ACHN (cell line): ENCODE results near the gene ACVR1B.

Experiments
- DNase-seq: peaks from one replicate; pipeline ENCODE4 v3.0.0-alpha.2; 2015
- in situ Hi-C: cut with HindIII; loops from 2 replicates; pipeline ENCODE4 v1.10.0; 2017; ENCODE audit warnings: low sequenced_read_pairs, low pct_ligation_motif_present, low pct_unique_long_range_greater_than_20kb

ACVR1B gene

GRCh38 chr12:51938726-51939125, 12.8 kb upstream of the ACVR1B start:
- in situ Hi-C loops, result no loop called here
- DNase-seq, result no peak

GRCh38 chr12:51941011-51941581, 10.4 kb upstream of the ACVR1B start:
- in situ Hi-C loops, result no loop called here
- no peak for DNase-seq

DNA sequence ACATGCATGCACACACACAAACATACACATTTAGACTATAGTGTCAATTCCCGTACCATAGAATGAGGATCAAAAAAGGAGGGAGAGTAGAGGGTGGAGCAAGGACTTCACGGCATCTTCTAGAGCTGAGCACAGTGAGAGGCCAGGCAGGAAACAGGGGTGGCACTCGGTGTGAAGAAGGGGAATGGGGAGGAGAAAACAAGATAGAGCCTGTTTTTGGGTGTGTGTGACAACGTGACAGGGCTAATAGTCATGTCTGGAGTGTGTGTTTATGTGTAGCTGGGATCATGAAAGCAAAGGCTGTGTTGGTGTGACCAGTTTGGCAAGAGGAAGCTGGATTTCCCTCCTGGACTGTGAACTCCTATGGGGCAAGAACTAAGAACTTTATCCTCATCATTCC, 9.9 kb upstream of the ACVR1B start:
- in situ Hi-C loops, result no loop called here
- DNase-seq, result no peak

DNA sequence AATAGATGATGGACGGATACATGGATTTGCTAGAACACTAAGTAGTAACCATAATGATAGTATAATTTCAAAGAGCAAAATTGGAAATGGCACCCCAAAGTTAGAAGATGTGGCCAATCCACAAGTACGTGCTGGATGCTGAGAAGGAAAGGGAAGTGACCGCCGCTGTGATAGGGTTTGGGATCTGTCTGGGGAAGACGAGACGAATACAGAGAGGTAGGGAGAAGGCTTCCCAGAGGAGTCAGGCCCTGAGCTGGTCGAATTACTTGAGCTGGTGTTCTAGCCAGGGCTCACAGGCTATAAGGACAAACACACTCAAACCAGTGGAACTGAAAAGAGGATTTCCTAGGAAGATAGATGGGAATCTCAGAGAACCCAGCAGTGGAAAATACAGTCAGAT, 9.4 kb upstream of the ACVR1B start:
- in situ Hi-C loops, result no loop called here
- DNase-seq, result no peak

DNA sequence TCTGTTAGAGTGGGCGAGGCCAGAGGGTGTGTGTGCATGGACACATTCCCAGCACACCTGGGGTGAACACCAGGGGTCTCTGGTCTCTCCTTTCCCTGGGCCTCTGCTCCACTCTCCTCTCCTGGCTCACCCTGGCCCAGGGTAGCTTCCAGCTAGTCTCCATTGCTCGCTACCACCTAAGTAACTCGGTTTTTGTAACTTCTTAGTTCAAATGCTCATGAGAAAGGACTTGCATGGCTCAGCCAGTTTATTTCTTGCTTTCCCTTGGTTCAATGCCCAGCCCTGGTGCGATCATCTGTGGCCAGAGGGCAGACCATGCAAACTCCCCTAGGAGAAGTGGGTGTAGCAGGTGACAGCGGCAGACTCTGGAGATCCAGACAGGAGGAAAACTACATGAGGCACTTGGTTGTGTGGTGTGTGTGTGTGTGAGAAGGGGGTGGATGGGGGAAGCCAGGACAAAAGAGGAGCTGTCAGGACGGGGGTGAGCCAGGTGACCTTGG, 8.9 kb upstream of the ACVR1B start:
- in situ Hi-C loops, result no loop called here
- no peak for DNase-seq

DNA sequence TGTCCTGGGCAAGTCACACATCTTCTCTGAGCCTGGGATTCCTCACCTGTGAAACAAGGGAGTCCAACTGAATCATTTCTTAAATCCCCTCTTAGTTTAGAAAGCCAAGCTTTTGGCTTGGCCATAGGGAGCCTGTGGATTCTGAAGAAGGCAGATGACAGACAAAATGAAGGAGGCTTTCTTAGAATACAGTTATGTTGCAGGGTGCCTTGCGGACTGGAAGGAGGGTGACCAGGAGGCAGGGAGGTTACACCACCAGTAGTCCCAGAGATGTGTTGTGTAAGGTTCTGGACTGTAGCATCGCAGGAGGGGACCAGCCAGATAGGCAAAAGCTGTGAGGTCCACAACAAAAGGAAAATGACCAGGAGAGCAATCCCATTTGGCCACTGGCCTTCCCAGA, 8.2 kb upstream of the ACVR1B start:
- in situ Hi-C loops, result no loop called here

DNA sequence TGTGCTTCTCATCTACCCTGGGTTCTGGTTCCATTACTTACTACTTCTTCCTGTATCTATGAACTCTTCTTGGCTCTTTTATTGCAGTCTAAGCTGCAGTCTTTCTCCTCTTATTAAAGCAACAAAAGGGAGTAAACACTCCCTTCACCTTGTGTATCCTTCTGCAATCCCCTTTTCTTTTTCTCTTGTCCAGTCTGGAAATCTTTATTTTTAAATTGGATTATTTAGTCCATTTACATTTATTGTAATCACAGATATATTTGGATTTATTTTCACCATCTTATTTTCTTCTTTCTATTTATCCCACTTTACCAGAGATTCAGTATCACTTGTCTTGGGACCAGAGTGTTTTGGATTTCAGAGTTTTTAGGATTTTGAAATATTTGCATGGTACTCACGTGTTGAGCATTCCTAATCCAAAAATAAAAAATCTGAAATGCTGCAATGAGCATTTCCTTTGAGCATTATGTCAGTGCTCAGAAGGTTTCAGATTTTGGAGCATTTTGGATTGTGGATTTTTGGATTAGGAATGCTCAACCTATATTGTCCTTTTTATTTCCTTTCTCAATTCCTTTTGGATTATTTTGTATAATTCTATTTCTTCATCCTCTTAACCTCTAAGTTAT, 6.8 kb upstream of the ACVR1B start:
- DNase-seq, result no peak
- in situ Hi-C loops, result no loop called here

More for the DNA sequence above, 8.2 kb upstream of the ACVR1B start:
- no peak for DNase-seq

DNA sequence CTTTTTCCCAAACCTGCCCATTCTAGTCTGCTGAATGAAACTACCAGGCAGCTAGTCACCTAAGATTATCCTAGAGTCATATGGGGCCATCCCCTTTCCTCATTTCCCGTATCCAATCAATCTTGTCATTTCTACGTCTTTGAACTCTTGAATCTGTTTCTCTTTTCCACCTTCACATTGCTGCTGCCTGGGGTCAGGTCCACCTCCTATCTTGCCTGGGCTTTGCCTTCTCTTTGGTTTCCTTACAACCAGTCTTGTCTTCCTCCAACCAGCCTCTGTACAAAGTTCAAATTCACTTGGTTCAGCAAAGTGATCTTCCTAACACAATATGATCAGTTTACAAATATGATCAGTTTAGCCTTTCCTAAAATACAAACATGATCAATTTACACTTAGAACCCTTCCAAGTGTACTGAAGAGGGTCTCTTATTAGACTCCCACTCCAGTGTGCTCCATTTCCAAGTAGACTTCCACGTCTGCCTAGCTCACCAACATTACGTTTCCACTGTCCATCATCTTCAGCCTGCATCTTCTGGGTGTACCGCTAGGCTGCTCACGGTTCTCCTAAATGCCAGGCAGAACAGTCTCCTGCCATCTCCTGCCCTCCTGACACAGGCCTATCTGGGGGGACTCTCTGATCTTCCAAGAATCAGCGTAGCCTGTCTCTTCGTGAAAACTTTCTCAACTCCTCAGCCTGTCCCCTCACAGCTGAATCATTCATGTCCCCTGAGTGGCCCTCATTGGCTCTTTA, 4.1 kb upstream of the ACVR1B start:
- no peak for DNase-seq
- in situ Hi-C loops, result no loop called here

DNA sequence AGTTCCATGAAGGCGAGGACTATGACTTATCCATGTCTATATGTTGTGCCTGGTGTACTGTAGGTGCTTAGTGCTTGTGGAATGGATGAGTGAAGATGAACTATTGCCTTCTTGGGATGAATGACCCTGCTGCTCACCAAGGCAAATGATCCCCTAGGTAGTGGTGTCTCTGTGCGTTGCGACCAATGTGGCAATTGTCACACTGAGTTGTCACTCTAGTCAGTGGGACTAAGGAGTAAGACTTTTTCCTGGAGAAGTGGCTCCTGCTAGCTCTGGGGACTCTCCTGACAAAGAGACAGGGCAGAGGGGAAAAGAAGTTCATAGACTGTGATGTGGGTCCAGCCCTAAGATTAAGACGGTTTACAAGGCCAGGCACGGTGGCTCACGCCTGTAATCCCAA, 3.4 kb upstream of the ACVR1B start:
- DNase-seq, result no peak
- in situ Hi-C loops, result no loop called here

- in situ Hi-C loops, result no loop called here
- no peak for DNase-seq
These were observed 2.0 kb upstream of the ACVR1B start for GRCh38 chr12:51949342-51950030.

DNA sequence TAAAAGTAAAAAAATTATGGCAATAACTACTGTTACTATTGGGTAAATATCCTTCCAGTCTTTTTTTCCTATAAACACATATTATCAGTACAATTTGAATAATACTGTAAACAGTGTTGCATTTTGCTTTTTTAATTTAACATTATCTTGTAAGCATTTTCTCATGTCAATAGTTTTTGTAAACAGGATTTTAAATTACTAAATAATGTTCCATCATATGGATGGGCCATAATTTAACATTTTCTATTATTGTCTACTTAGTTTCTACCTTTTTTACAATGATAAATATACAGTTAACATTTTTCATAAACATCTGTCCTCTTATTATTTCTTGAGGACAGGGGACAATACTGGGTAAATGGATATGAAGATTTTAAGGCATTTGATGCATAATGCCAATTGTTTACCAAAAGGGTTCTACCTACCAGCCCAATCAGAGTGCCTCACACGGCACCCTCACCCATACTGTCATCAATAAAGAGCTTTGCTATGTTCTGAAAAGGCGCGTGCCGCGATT, 759 bp upstream of the ACVR1B start:
- in situ Hi-C loops, result no loop called here
- DNase-seq, result no peak

DNA sequence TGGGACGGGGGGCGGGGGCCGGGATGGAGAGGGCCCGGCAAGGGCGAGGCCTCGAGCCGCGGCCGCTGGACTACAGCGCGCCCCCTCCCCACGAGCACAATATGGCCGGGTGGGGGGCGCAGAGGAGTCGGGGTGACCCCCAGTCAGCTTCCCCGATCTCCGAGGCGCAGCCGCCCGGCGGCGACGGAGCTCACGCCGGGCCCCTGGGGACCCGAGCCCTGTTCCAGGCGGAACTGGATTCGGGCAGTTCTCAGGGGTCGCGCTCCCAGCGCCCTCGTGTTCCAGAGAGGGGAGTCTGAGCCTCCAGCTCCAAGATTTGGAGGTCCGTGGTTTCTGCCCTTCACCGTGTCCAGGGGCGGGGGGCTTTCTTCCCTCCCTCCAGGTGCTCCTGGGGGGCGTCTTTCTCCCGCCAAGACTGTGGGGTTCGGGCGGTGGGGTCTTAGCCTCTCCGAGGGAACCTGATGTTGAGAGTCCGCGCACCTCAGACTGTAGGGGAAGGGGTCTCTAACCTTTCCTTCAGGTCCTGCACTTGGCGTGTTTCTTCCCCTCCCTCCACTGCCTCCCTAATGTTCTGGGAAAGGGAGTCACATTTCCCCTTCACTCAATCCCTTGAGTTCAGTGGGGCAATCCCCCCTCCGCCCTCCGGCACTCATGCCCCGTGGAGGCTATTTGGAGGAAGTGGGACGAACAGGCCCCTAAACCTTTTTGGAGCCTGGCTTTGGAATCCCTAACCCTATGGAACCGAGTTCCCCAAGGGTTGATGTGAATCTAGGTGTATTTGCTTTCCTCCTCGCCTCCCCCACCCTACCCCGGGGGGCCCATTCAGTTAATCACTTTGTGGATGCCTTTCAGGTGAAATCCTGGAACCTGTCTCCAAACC, 584 bp downstream of the ACVR1B start:
- in situ Hi-C loops, result no loop called here
- peak; percentile 17 for DNase-seq

DNA sequence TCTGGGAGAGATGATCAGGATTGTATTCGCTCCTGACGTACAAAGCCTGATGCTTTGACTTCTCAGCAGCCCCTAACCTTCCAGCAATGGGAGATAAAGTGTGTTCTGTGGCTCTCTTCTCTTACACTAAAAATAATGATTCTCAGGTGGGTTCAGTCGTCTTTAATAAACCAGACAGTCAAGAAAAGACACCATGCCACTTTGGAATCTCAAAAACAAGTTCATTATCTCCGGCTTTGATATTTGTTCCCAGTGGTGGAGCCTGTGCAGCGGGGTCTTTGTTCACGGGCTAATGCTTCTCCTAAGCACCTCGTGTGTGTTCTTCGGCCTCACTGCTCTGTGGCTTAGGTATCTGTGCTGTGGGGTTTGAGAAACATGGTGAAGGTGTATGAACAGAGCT, 1.6 kb downstream of the ACVR1B start:
- in situ Hi-C loops, result no loop called here
- no peak for DNase-seq

GRCh38 chr12:51953864-51954263, 2.4 kb downstream of the ACVR1B start:
- DNase-seq, result no peak
- in situ Hi-C loops, result no loop called here

DNA sequence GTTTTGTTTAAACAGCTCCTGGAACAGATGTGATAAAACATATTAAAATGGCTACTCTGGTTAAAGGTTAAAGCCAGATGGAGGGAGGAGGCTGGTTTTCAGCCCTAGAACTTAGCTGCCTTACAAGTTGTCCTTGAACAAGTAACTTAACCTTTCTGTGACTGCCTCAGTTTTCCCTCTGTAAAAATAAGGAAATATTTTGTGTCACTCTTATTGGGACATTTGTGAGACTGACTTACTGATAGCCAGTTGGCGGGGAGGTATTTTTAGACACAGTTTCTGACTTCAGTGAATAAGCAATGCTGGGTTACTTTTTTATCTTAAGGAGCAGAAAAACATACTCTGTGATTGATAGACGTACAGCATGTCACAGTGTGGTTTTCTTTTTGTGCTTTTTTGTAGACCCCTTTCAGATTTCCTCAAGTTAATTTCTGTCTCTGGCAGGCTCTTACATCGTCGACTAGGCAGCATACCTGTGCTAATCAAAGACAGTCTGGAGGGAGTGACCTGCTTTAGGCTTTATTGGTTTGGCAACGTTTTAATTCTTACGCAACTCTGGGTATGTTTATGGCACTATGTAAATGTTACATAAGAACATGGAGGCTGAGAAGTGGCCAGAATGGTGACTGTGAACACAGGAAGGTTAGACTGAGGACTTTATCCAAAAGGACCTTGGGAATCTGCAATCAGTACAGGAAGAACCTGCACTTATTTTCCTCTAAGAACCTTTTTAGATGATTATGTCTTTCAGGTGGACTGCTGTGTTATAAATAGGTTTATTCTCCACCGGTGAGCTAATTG, 3.3 kb downstream of the ACVR1B start:
- DNase-seq, result no peak
- in situ Hi-C loops, result no loop called here

GRCh38 chr12:51955702-51956101, 4.2 kb downstream of the ACVR1B start:
- DNase-seq, result no peak
- in situ Hi-C loops, result no loop called here

DNA sequence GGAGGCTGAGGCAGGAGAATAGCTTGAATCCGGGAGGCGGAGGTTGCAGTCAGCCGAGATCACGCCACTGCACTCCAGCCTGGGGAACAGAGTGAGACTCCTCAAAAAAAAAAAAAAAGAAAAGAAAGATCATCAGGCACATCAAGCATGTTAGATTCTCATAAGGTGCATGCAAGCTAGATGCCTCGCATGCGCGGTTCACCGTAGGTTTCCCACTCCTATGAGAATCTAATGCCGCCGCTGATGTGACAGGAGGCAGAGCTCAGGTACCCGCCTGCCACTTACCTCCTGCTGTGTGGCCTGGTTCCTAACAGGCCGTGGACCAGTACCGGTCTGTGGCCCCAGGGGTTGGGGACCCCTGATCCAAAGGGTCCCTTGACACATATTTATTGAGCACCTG, 7.0 kb downstream of the ACVR1B start:
- no peak for DNase-seq
- in situ Hi-C loops, result no loop called here

DNA sequence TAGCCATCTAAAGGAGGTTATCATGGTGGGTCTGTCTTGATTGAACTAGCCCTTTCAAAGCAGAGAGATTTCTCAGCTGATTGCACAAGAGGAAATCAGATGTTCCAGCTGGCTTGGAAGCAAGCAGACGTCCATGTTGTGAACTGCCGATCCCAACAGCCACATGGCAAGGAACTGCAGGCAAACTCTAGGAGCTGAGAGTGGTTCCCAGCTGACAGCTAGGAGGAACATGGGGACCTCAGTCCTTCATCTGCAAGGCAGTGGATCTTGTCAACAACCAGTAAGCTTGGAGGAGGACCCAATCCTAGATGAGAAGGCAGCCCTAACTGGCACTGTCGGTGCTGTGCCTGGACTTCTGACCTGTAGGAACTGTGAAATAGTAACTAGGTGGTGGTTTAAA, 7.7 kb downstream of the ACVR1B start:
- DNase-seq, result no peak
- in situ Hi-C loops, result no loop called here
